Thoracic aorta (tissue), 2 donors: ENCODE measurements around the gene EPRS1. TPM values are rescaled to one million over a fixed set of nuclear protein-coding genes. Genes with fewer than 3 reads are reported as not detected.
A peak's percentile ranks its signal among the peaks of the same experiment; 100 is the strongest.

ENCODE experiments used
- ATAC-seq: fragments of 150-250 bp; one replicate; pipeline ENCODE4 v1.8.0; 2017; ENCODE audit warnings: low read depth; ENCODE audit not compliant: insufficient number of reproducible peaks, low FRiP score
- DNase-seq: peaks from one replicate; pipeline ENCODE4 v3.0.0-alpha.2; 2020; ENCODE audit warnings: low spot score
- H3K27ac ChIP-seq, 2 donors: fragments of 200-600 bp; sonication (generic); 1 replicate in 1 of 2; 2 replicates in 1 of 2; pipeline ENCODE4 v1.5.1; 2016; ENCODE audit warnings: mild to moderate bottlenecking in 2 of 2, moderate library complexity in 2 of 2
- H3K27me3 ChIP-seq: fragments of 200-600 bp; sonication (generic); replicated peaks from 2 replicates; pipeline ENCODE4 v1.6.0; 2016; ENCODE audit warnings: mild to moderate bottlenecking; ENCODE audit not compliant: insufficient read depth
- H3K36me3 ChIP-seq: fragments of 200-600 bp; sonication (generic); one replicate; pipeline ENCODE4 v1.5.1; 2016
- H3K4me1 ChIP-seq, 2 donors: fragments of 200-600 bp; sonication (generic); 1 replicate in 1 of 2; 2 replicates in 1 of 2; pipeline versions ENCODE4 v1.5.1 to v1.6.0; 2016; ENCODE audit warnings: low read depth in 2 of 2, mild to moderate bottlenecking in 1 of 2; ENCODE audit not compliant: control insufficient read depth in 1 of 2
- H3K4me3 ChIP-seq: fragments of 200-600 bp; sonication (generic); 2 replicates; pipeline ENCODE4 v1.5.1; 2016; ENCODE audit warnings: mild to moderate bottlenecking
- H3K9me3 ChIP-seq: fragments of 200-600 bp; sonication (generic); 2 replicates; pipeline ENCODE4 v1.5.1; 2016
- total RNA-seq, 2 donors: library from RNA; depleted of rRNA; stranded (reverse); fragments of >200 nt; gene quantifications; one replicate each; pipeline versions ENCODE4 v1.1.0 to v1.2.3, GENCODE V29; 2016
- TF ChIP-seq, protein P1 (sequence below): fragments of 200-600 bp; sonication (generic); IDR thresholded peaks from one replicate; pipeline ENCODE4 v1.5.1; 2019; ENCODE audit warnings: antibody characterized with exemption

EPRS1 gene
- total RNA-seq, 2 donors from 2014 or later: 35.1 to 47.6 TPM

GRCh38 chr1:220003015-220003414 lies 43.3 kb downstream of the EPRS1 start:
- peaks cover 3 to 22% of the 10 kb centered on the region in 2 donors for H3K4me1 ChIP-seq
- H3K27ac ChIP-seq: no peak overlapping the region
- ATAC-seq: no peak
- no peak for DNase-seq
- no peak overlapping the region for H3K4me3 ChIP-seq
- peaks cover 18% of the 10 kb centered on the region for H3K36me3 ChIP-seq
- TF ChIP-seq, protein P1, sequence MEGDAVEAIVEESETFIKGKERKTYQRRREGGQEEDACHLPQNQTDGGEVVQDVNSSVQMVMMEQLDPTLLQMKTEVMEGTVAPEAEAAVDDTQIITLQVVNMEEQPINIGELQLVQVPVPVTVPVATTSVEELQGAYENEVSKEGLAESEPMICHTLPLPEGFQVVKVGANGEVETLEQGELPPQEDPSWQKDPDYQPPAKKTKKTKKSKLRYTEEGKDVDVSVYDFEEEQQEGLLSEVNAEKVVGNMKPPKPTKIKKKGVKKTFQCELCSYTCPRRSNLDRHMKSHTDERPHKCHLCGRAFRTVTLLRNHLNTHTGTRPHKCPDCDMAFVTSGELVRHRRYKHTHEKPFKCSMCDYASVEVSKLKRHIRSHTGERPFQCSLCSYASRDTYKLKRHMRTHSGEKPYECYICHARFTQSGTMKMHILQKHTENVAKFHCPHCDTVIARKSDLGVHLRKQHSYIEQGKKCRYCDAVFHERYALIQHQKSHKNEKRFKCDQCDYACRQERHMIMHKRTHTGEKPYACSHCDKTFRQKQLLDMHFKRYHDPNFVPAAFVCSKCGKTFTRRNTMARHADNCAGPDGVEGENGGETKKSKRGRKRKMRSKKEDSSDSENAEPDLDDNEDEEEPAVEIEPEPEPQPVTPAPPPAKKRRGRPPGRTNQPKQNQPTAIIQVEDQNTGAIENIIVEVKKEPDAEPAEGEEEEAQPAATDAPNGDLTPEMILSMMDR: no peak
- H3K27me3 ChIP-seq: no peaks in the 10 kb centered on the region
- H3K9me3 ChIP-seq: no peaks in the 10 kb centered on the region

GRCh38 chr1:220001095-220001501 lies 45.2 kb downstream of the EPRS1 start:
- Histone ChIP-seq H3K36me3 (peaks cover 17% of the 10 kb centered on the region), H3K27me3 (no peaks in the 10 kb centered on the region), H3K4me1 (peaks cover 3 to 22% of the 10 kb centered on the region in 2 donors), H3K27ac (peak overlapping the region; percentile 56 to 70), H3K4me3 (no peak overlapping the region), H3K9me3 (no peaks in the 10 kb centered on the region)
- ATAC-seq (no peak), DNase-seq (no peak)
- TF ChIP-seq, protein P1: no peak

DNA sequence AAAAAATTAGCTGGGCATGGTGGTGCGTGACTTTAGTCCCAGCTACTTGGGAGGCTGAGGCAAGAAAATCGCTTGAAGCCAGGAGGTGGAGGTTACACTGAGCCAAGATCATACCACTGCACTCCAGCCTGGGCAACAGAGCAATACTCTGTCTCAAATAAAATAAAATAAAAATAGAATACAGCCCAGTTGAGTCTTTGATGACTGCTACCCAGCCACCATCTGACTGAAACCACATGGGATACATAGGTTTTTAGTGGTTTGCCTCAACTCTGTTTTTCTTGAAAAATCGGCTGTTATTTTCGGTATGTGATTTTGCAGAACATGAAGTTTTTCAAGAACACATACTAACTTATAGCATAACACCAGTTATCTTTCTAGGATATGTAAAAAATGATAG lies 46.5 kb downstream of the EPRS1 start:
- ATAC-seq (no peak), DNase-seq (no peak)
- TF ChIP-seq, protein P1: no peak
- Histone ChIP-seq H3K27ac (peak overlapping the region in 1 of 2 donors; percentile 56), H3K27me3 (no peaks in the 10 kb centered on the region), H3K36me3 (peaks cover 17% of the 10 kb centered on the region), H3K4me3 (no peak overlapping the region), H3K9me3 (no peaks in the 10 kb centered on the region), H3K4me1 (peaks cover 3 to 22% of the 10 kb centered on the region in 2 donors)

Other genes with a start within 250 kb of the EPRS1 start
- not detected for gene SLC30A10, start 117.9 kb downstream of the EPRS1 start, total RNA-seq
- 10 to 100 TPM; 19.1 to 21.9 TPM for gene BPNT1, start 43.3 kb upstream of the EPRS1 start, total RNA-seq
- gene IARS2, start 47.6 kb upstream of the EPRS1 start, total RNA-seq: 10 to 100 TPM; 44.6 to 56.0 TPM
- gene RAB3GAP2, start 225.9 kb upstream of the EPRS1 start, total RNA-seq: 10 to 100 TPM; 22.5 to 37.9 TPM